Large intestine (tissue), 3 donors: ENCODE results near the gene GGT6. TPM values are rescaled to one million over a fixed set of nuclear protein-coding genes. Genes with fewer than 3 reads are reported as not detected.
"Not testable (repeated sequence)": the region's sequence is repeated elsewhere in the genome, so short reads cannot be mapped to it uniquely, and the experiment has no call there.

Experiments
- DNase-seq, 2 donors: peaks; one replicate each; pipeline versions ENCODE4 v3.0.0 to v3.0.0-alpha.2; 2013
- H3K27ac ChIP-seq: one replicate; pipeline ENCODE4 v1.5.1; 2013; ENCODE audit warnings: low read length
- H3K27me3 ChIP-seq: 2 replicates; pipeline ENCODE4 v1.6.1; 2013; ENCODE audit warnings: low read length; ENCODE audit not compliant: control insufficient read depth, insufficient read depth
- H3K36me3 ChIP-seq: 2 replicates; pipeline ENCODE4 v1.6.1; 2013; ENCODE audit warnings: low read length; ENCODE audit not compliant: control insufficient read depth, insufficient read depth
- H3K4me1 ChIP-seq: one replicate; pipeline ENCODE4 v1.6.1; 2013; ENCODE audit warnings: low read length; ENCODE audit not compliant: control insufficient read depth, insufficient read depth
- H3K4me3 ChIP-seq: one replicate; pipeline ENCODE4 v1.5.1; 2013; ENCODE audit warnings: low read length
- H3K9me3 ChIP-seq: one replicate; pipeline ENCODE4 v1.6.1; 2013; ENCODE audit warnings: mild to moderate bottlenecking, low read depth, low read length, moderate library complexity; ENCODE audit not compliant: control insufficient read depth
- WGBS: methylation state at CpG from one replicate; pipeline ENCODE4 v1.1.5; 2013; ENCODE audit warnings: low lambda C conversion rate; ENCODE audit not compliant: insufficient coverage; 5-methylcytosine and 5-hydroxymethylcytosine counted together
- polyA plus RNA-seq: library from polyadenylated mRNA; unstranded; fragments of 120-200 nt; gene quantifications from one replicate; pipeline ENCODE4 v1.2.1, GENCODE V29; 2013

The GGT6 gene
- polyA plus RNA-seq, 1 donor: 2.7 TPM

GRCh38 chr17:4600563-4600962 lies 40.2 kb upstream of the GGT6 start:
- Histone ChIP-seq H3K9me3 (no peaks in the 10 kb centered on the region), H3K36me3 (peaks cover 18% of the 10 kb centered on the region), H3K27ac (peak overlapping the region; percentile 89), H3K4me1 (peaks cover 36% of the 10 kb centered on the region), H3K4me3 (no peak overlapping the region), H3K27me3 (no peaks in the 10 kb centered on the region)
- DNase-seq: peak; percentile 71 to 83
- no CpG with 5 or more reads among the region's 13 CpGs for WGBS

DNA sequence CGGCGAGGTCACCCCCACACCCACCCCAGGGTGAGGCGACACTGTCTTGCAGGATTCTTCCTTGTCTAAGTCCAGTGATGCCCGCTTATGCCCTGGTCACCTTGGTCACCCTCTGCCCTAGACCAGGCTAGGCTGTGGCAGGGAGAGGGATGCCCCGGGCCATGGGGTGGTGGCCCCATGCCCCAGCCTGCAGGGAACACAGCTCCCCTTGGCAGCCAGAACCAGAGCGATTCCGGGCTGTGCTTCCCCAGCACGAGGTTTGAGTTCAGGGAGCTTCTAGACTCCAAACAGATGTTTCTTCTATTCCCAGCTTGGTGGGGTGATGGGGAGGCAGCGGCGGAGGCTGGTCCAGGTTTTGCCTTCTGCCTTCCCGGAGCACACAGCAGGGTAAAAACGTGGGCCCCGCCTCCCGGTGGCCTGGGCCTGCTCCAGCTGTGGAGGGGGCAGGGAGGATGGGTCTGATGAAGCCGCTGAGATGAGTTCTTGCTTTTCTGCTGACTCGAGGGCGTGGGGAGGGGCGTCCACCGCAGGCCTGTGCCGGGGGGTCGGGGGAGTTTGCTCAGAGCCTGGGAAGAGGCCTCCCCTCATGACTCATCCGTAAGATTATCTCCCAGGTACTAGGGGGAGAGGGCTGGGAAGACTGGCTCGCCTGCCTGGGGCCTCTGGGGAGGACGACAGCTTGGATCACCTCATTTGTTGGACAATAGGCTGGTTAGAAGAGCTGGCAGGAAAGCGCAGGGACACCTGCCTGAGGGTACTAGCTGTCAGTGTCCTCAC lies 39.3 kb upstream of the GGT6 start:
- peaks cover 43% of the 10 kb centered on the region for H3K4me1 ChIP-seq
- DNase-seq: peak; percentile 81 to 82
- H3K4me3 ChIP-seq: no peak overlapping the region
- peak overlapping the region; percentile 89 for H3K27ac ChIP-seq
- no peaks in the 10 kb centered on the region for H3K27me3 ChIP-seq
- peaks cover 18% of the 10 kb centered on the region for H3K36me3 ChIP-seq
- no CpG with 5 or more reads among the region's 25 CpGs for WGBS
- no peaks in the 10 kb centered on the region for H3K9me3 ChIP-seq

DNA sequence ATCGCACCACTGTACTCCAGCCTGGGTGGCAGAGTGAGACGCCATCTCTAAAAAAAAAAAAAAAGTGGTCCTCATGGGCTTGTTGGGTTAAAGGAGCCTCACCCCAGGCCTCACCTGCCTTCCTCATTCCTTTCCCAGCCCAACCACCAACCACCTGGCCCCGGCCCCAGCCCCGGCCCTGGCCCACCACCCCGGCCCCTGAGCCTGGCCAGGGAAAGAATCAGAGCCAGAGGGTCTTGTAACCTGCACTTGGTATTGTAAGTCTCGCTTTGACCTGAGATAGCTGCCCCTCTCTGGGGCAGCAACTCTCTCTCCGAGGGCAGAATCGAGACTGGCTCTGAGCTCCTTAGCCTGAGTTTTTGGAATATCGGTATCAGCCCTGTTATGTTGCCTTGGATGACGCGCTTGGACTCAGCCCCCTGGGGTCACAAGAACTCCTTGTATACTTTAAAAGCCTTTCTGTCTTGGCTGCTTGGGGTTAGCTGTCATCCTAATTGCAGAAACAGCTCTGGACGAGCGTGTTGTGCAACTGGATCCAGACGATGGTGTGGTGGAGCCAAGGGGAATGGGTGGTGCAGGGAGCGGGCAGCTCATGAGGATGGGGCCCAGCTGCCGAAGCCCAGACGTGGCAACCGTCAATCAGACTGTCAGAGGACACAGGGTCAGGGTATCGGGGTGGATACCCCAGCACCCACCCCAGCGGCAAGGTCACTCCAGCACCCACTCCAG lies 38.6 kb upstream of the GGT6 start:
- Histone ChIP-seq H3K4me3 (no peak overlapping the region), H3K4me1 (peaks cover 47% of the 10 kb centered on the region), H3K36me3 (peaks cover 18% of the 10 kb centered on the region), H3K27me3 (no peaks in the 10 kb centered on the region), H3K27ac (peak overlapping the region; percentile 89), H3K9me3 (no peaks in the 10 kb centered on the region)
- peak; percentile 37 to 40 for DNase-seq
- no CpG with 5 or more reads among the region's 20 CpGs for WGBS

DNA sequence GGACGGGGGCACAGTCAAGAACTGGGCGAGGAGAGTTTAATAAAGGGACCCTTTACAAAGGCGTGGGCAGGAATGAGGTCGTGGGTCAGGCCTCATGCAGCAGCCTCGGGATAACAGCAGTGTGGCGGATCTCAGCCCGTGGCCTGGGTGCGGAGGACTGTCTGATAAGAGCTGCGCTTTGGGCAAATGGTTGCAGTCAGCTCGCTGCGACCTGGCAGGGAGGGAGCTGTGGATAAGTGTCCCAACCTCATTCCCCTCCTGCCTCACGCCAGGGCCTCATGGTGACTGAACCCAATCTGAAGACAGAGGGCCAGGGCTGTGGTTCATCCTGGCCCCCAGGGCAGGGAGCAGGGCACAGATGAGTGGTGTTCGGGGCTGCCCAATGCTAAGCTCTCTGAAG lies 37.6 kb upstream of the GGT6 start:
- Histone ChIP-seq H3K27ac (no peak overlapping the region), H3K4me1 (peaks cover 47% of the 10 kb centered on the region), H3K9me3 (no peaks in the 10 kb centered on the region), H3K36me3 (peaks cover 21% of the 10 kb centered on the region), H3K27me3 (no peaks in the 10 kb centered on the region), H3K4me3 (no peak overlapping the region)
- WGBS: no CpG with 5 or more reads among the region's 13 CpGs
- DNase-seq: no peak

DNA sequence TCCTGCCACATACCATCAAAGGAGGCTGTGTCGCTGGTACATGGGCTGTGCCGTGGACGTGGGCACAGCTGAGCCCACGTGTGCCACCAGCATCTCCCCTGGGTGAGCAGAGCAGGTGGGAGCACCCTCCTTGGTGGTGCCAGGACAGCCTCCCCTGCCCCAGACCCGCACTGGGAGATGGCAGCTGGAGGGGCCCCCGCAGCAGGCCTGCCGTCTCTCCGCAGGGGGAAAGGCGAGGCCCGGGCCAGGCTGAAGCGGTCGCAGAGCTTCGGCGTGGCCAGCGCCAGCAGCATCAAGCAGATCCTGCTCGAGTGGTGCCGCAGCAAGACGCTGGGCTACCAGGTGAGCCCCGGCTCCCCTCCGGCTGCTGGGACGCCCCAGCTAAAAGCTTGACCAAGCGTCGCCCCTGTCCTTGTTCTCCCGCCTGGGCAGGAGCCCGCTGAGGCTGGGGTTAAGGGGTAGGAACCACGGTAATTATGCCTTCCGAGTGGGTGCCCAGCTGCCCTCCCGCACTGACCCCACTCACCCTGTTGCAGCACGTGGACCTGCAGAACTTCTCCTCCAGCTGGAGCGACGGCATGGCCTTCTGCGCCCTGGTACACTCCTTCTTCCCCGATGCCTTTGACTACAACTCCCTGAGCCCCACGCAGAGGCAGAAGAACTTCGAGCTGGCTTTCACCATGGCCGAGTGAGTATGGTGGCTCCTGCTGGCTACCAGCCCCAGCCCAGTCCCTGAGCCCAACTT lies 36.4 kb upstream of the GGT6 start:
- no peak overlapping the region for H3K4me3 ChIP-seq
- no peaks in the 10 kb centered on the region for H3K27me3 ChIP-seq
- no CpG with 5 or more reads among the region's 36 CpGs for WGBS
- no peak overlapping the region for H3K27ac ChIP-seq
- H3K9me3 ChIP-seq: no peaks in the 10 kb centered on the region
- peaks cover 25% of the 10 kb centered on the region for H3K36me3 ChIP-seq
- DNase-seq: no peak
- peaks cover 47% of the 10 kb centered on the region for H3K4me1 ChIP-seq

- H3K27ac ChIP-seq, H3K27me3 ChIP-seq, H3K9me3 ChIP-seq, DNase-seq, H3K4me3 ChIP-seq: not testable (repeated sequence)
- peaks cover 27% of the 10 kb centered on the region for H3K36me3 ChIP-seq
- no CpG with 5 or more reads among the region's 23 CpGs for WGBS
- H3K4me1 ChIP-seq: peaks cover 42% of the 10 kb centered on the region
Observed at GRCh38 chr17:4595685-4596342, 35.4 kb upstream of the GGT6 start.

GRCh38 chr17:4594931-4595684 lies 34.7 kb upstream of the GGT6 start:
- Histone ChIP-seq H3K9me3 (no peaks in the 10 kb centered on the region), H3K4me3 (no peak overlapping the region), H3K27me3 (no peaks in the 10 kb centered on the region), H3K36me3 (peaks cover 27% of the 10 kb centered on the region), H3K4me1 (peaks cover 35% of the 10 kb centered on the region), H3K27ac (no peak overlapping the region)
- DNase-seq: peak; percentile 35 to 60
- no CpG with 5 or more reads among the region's 29 CpGs for WGBS

DNA sequence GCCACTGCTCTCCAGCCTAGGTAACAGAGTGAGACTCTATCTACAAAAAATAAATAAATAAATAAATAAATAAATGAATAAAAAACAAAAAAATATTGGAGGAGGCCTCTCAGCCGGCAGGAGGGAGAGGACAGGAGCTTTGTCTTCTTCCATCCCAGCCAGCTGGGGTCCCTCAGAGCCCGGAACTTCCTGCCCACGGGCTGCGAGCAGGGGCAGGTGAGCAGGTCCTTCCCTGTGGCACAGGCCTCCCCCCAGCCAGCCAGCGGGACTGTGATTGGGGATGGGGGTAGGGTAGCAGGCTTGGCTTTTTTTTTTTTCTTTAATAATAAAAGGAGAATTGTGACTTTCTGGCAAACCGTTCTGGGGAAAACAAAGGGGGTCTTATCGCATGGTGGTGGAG lies 34.0 kb upstream of the GGT6 start:
- peaks cover 29% of the 10 kb centered on the region for H3K4me1 ChIP-seq
- H3K27ac ChIP-seq: no peak overlapping the region
- no peak overlapping the region for H3K4me3 ChIP-seq
- H3K27me3 ChIP-seq: no peaks in the 10 kb centered on the region
- no peaks in the 10 kb centered on the region for H3K9me3 ChIP-seq
- peaks cover 27% of the 10 kb centered on the region for H3K36me3 ChIP-seq
- DNase-seq: no peak
- no CpG with 5 or more reads among the region's 7 CpGs for WGBS

DNA sequence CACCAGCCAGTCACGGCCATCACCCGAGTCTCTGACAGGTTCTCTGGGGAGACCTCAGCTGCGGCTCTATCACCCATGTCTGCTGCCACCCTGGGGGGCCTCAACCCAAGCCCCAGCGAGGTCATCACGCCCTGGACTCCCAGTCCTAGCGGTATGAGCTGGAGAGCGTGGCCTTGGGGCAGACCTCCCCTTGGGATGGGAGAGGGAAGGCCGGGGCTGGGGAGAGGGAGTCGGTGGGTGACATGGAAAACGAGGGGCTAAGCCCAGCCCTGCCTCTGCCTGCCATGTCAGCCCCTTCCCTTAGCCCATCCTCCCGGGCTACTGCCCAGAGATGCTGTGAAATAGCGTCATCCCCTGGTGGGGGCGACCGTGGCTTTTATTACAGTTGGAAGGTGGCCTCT lies 32.6 kb upstream of the GGT6 start:
- no peak for DNase-seq
- Histone ChIP-seq H3K4me1 (peaks cover 28% of the 10 kb centered on the region), H3K4me3 (no peak overlapping the region), H3K27ac (no peak overlapping the region), H3K36me3 (peaks cover 27% of the 10 kb centered on the region), H3K27me3 (no peaks in the 10 kb centered on the region), H3K9me3 (no peaks in the 10 kb centered on the region)
- no CpG with 5 or more reads among the region's 14 CpGs for WGBS
